IMR-90 (cell line): ENCODE data around the gene TMEM253. TPM values are rescaled to one million over a fixed set of nuclear protein-coding genes. Genes with fewer than 3 reads are reported as not detected.
A peak's percentile ranks its signal among the peaks of the same experiment; 100 is the strongest.

Source experiments
- ATAC-seq: fragments of 200-7000 bp; cut with Tn5 transposase; 2 replicates; pipeline ENCODE4 v1.9.1; 2020; ENCODE audit warnings: low read depth, mild to moderate bottlenecking, moderate library complexity
- BruUV-seq: library from RNA; stranded (reverse); fragments of 400-500 nt; replicated peaks from 2 replicates; lab custom pipeline; 2021; lab: Mats Ljungman, UMichigan
- CTCF ChIA-PET: fragments of 300-600 bp; formaldehyde crosslinking; extraction: SDS; loops from one replicate; lab custom pipeline; 2021; ENCODE audit warnings: antibody characterized with exemption; lab: Yijun Ruan, JAX
- POLR2A ChIA-PET: fragments of 300-600 bp; sonication (Branson Sonifier 250); formaldehyde crosslinking; loops from one replicate; lab custom pipeline; 2022; ENCODE audit warnings: antibody characterized with exemption; ENCODE audit not compliant: unreplicated experiment; lab: Charles Lee
- DNase-seq: peaks from one replicate; pipeline ENCODE4 v3.0.0; 2013
- H2AFZ ChIP-seq: replicated peaks from 2 replicates; pipeline ENCODE3; 2013; ENCODE audit warnings: low read length, mild to moderate bottlenecking; ENCODE audit not compliant: poor library complexity
- H2AK5ac ChIP-seq: 2 replicates; pipeline ENCODE4 v1.6.1; 2013; ENCODE audit warnings: low read depth, low read length, inconsistent platforms
- H2AK9ac ChIP-seq: replicated peaks from 2 replicates; pipeline ENCODE3; 2013; ENCODE audit warnings: mild to moderate bottlenecking, low read depth, low read length, moderate library complexity; ENCODE audit not compliant: poor library complexity
- H2BK120ac ChIP-seq: 2 replicates; pipeline ENCODE4 v1.6.1; 2013; ENCODE audit warnings: low read depth, low read length, inconsistent platforms
- H2BK15ac ChIP-seq: 3 replicates; pipeline ENCODE4 v1.6.1; 2013; ENCODE audit warnings: low read depth, low read length, inconsistent platforms
- H2BK20ac ChIP-seq: 2 replicates; pipeline ENCODE4 v1.6.1; 2013; ENCODE audit warnings: low read depth, mild to moderate bottlenecking, inconsistent platforms, low read length, moderate library complexity
- H2BK5ac ChIP-seq: 2 replicates; pipeline ENCODE4 v1.6.1; 2013; ENCODE audit warnings: mild to moderate bottlenecking, low read depth, low read length, inconsistent platforms; ENCODE audit not compliant: poor library complexity, severe bottlenecking
- H3K14ac ChIP-seq: replicated peaks from 2 replicates; pipeline ENCODE4 v1.6.1; 2013; ENCODE audit warnings: low read depth, low read length, inconsistent platforms
- H3K18ac ChIP-seq: 2 replicates; pipeline ENCODE4 v1.6.1; 2013; ENCODE audit warnings: low read depth, low read length, control low read depth
- H3K23ac ChIP-seq: 2 replicates; pipeline ENCODE4 v1.6.1; 2013; ENCODE audit warnings: low read depth, low read length, inconsistent platforms
- H3K27ac ChIP-seq: 2 replicates; pipeline ENCODE4 v1.5.1; 2013; ENCODE audit warnings: mild to moderate bottlenecking, control low read depth, low read length; ENCODE audit not compliant: insufficient read depth
- H3K27me3 ChIP-seq: 2 replicates; pipeline ENCODE4 v1.6.1; 2013; ENCODE audit warnings: low read length; ENCODE audit not compliant: control insufficient read depth, insufficient read depth
- H3K36me3 ChIP-seq: 2 replicates; pipeline ENCODE4 v1.6.1; 2013; ENCODE audit warnings: low read length, mixed read lengths; ENCODE audit not compliant: control insufficient read depth, insufficient read depth
- H3K4ac ChIP-seq: 2 replicates; pipeline ENCODE4 v1.6.1; 2013; ENCODE audit warnings: low read depth, low read length, inconsistent platforms
- H3K4me1 ChIP-seq: 2 replicates; pipeline ENCODE4 v1.6.1; 2013; ENCODE audit warnings: low read length, mixed read lengths; ENCODE audit not compliant: control insufficient read depth, insufficient read depth
- H3K4me2 ChIP-seq: 2 replicates; pipeline ENCODE4 v1.6.1; 2013; ENCODE audit warnings: low read depth, mild to moderate bottlenecking, control low read depth, low read length, moderate library complexity
- H3K4me3 ChIP-seq: 2 replicates; pipeline ENCODE4 v1.5.1; 2013; ENCODE audit warnings: low read depth, mild to moderate bottlenecking, control low read depth, low read length, moderate library complexity; ENCODE audit not compliant: insufficient read depth
- H3K56ac ChIP-seq: 2 replicates; pipeline ENCODE4 v1.6.1; 2013; ENCODE audit warnings: low read length, inconsistent platforms; ENCODE audit not compliant: insufficient read depth; ENCODE audit errors: extremely low read depth
- H3K79me1 ChIP-seq, 2 experiments: 2 replicates each; pipeline ENCODE4 v1.6.1; 2013; ENCODE audit warnings: low read length in 2 of 2, inconsistent platforms in 1 of 2, low read depth in 1 of 2
- H3K9ac ChIP-seq: 2 replicates; pipeline ENCODE4 v1.6.1; 2013; ENCODE audit warnings: low read depth, low read length, control low read depth
- H3K9me1 ChIP-seq: 2 replicates; pipeline ENCODE4 v1.6.1; 2013; ENCODE audit warnings: low read length, inconsistent platforms; ENCODE audit not compliant: insufficient read depth
- H3K9me3 ChIP-seq: 2 replicates; pipeline ENCODE4 v1.6.1; 2013; ENCODE audit warnings: low read length; ENCODE audit not compliant: control insufficient read depth, insufficient read depth
- H4K20me1 ChIP-seq: 2 replicates; pipeline ENCODE4 v1.6.1; 2013; ENCODE audit warnings: low read length, inconsistent platforms; ENCODE audit not compliant: insufficient read depth
- H4K5ac ChIP-seq: 2 replicates; pipeline ENCODE4 v1.6.1; 2013; ENCODE audit warnings: mild to moderate bottlenecking, low read depth, low read length, control low read depth
- H4K8ac ChIP-seq, 2 experiments: 2 replicates each; pipeline ENCODE4 v1.6.1; 2013; ENCODE audit warnings: low read depth in 2 of 2, low read length in 2 of 2, control low read depth in 1 of 2, inconsistent platforms in 1 of 2
- H4K91ac ChIP-seq: 2 replicates; pipeline ENCODE4 v1.6.1; 2013; ENCODE audit warnings: low read depth, low read length, inconsistent platforms; ENCODE audit not compliant: insufficient read depth
- CHD1 ChIP-seq: IDR thresholded peaks from 2 replicates; pipeline ENCODE4 v1.6.1; 2012; ENCODE audit warnings: low read depth, low read length, improper control_type of control experiment
- CTCF ChIP-seq: conservative IDR thresholded peaks from 2 replicates; pipeline ENCODE4 v1.5.1; 2012; ENCODE audit warnings: mild to moderate bottlenecking, low read depth, low read length, improper control_type of control experiment
- FOS ChIP-seq: fragments of 150-350 bp; IDR thresholded peaks from 2 replicates; pipeline ENCODE4 v1.6.1; 2016; ENCODE audit warnings: low read depth, low read length
- RAD21 ChIP-seq: IDR thresholded peaks from 2 replicates; pipeline ENCODE4 v1.6.1; 2012; ENCODE audit warnings: low read length, improper control_type of control experiment
- SMC3 ChIP-seq: fragments of 150-350 bp; IDR thresholded peaks from 2 replicates; pipeline ENCODE4 v1.6.1; 2016; ENCODE audit warnings: low read depth, mild to moderate bottlenecking, antibody characterized with exemption, low read length, moderate library complexity
- WGBS, 2 experiments: methylation state at CpG; one replicate each; pipeline versions ENCODE4 v1.1.5 to v1.1.7; 2013; ENCODE audit warnings: missing lambda C conversion rate in 2 of 2; ENCODE audit not compliant: insufficient read length in 1 of 2; ENCODE audit errors: extremely low coverage in 2 of 2; 5-methylcytosine and 5-hydroxymethylcytosine counted together
- dilution Hi-C: fragments of 300-500 bp; cut with HindIII; formaldehyde crosslinking; loops from one replicate; pipeline ENCODE4 v1.14.3; 2018; ENCODE audit warnings: low sequenced_read_pairs; ENCODE audit not compliant: unreplicated experiment
- in situ Hi-C: fragments of 300-500 bp; cut with MboI; formaldehyde crosslinking; loops from 3 replicates; pipeline ENCODE4 v1.14.3; 2019; ENCODE audit warnings: low sequenced_read_pairs, inconsistent platforms, mixed read lengths
- intact Hi-C: fragments of 100-400 bp; cut with micrococcal nuclease; formaldehyde crosslinking; loops from 2 replicates; pipeline ENCODE4 v1.10.0; 2022
- polyA plus RNA-seq, 3 experiments: library from polyadenylated mRNA; depleted of rRNA; stranded (reverse); fragments of >200 nt; gene quantifications; 2 replicates each; pipeline ENCODE4 v1.2.3, GENCODE V29; 2012; ENCODE audit warnings: low replicate concordance in 1 of 3
- total RNA-seq: library from RNA; depleted of rRNA; stranded (reverse); fragments of >200 nt; gene quantifications from 2 replicates; pipeline ENCODE4 v1.2.3, GENCODE V29; 2012

TMEM253 gene
- total and polyA plus RNA-seq, 2 of the 4 experiments (the other 2 are of a cell fraction): 0.07 TPM; not detected in 1

DNA sequence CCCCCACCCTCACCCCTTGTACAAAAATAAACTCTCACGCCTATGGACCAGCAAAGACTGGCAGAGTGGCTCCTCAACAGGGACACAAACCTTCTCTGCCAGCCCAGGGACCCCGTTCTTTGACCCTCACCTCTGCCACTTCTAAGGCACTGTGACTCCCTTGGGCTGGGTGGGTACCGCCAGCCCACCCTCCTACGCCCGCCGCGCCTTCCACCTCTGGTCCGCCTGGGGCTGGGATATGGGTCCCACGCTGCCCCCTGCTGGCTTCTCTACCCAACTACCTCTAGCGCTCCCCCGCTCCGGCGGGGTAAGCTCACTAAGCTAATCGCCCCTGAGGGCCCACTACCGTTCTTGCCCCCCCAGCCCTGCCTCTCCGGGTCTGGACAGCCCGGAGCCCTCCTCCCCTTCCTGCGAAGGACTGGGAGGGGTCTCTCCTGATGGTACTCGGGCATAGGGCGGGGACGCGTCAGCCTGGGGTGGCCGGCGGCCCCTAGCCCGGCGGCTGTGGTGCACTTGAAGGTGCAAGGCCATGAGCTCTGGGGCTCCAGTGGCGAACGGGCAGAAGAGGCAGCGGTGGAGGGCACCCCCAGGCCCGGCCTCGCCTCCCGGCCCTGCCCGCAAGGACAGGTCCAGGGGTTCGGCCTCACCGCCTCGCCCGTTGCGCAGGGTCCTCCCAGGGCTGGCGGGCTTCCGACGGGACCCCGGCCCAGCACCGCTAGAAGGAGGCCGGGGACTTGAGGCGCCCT is 10.5 kb upstream of the TMEM253 start:
- in situ Hi-C loops: loop anchor here (25.0 kb wide), 2 partner anchors 628 to 753 kb away; partner anchors contain the start of genes APEX1, CCNB1IP1, OSGEP and PARP2
- WGBS, 2 experiments: 92% methylated on average over 11 of the region's 45 CpGs; no CpG with 5 or more reads in 1 of the 2 experiments
- no peak overlapping the region for H2AK5ac ChIP-seq

More for the DNA sequence above, 10.5 kb upstream of the TMEM253 start:
- Histone ChIP-seq H3K36me3 (peaks cover 37% of the 10 kb centered on the region), H3K4ac (no peak overlapping the region), H3K9ac (no peak overlapping the region), H3K27me3 (no peaks in the 10 kb centered on the region), H3K27ac (no peak overlapping the region), H2AFZ (no peak overlapping the region), H3K14ac (no peak overlapping the region), H4K8ac (no peak overlapping the region), H2BK20ac (no peak overlapping the region), H2BK15ac (no peak overlapping the region), H3K18ac (no peak overlapping the region), H3K4me1 (peaks cover 15% of the 10 kb centered on the region), H3K79me1 (peaks cover 3 to 11% of the 10 kb centered on the region in 2 experiments; a peak in 2 of 4 replicates), H4K5ac (no peak overlapping the region), H4K91ac (no peak overlapping the region), H3K9me1 (0 out of 2 replicates have a peak, but pooled peaks cover 2% of the 10 kb centered on the region), H2AK9ac (no peak overlapping the region), H4K20me1 (peaks cover 6% of the 10 kb centered on the region), H2BK120ac (no peak overlapping the region), H3K56ac (no peak overlapping the region), H2BK5ac (no peak overlapping the region), H3K9me3 (no peaks in the 10 kb centered on the region), H3K4me3 (no peak overlapping the region), H3K4me2 (no peak overlapping the region), H3K23ac (no peak overlapping the region)
- dilution Hi-C loops: no loop called here
- ChIA-PET POLR2A (no interaction called here), CTCF (interaction anchor here (2.5 kb wide), 1 partner anchor 22 kb away, joined by 10 read pairs; no protein-coding TSS in a partner anchor)
- DNase-seq (no peak), ATAC-seq (no peak)
- intact Hi-C loops: no loop called here
- no TSS peak for BruUV-seq
- TF ChIP-seq SMC3 (peak; percentile 28; the same call in 1 of the 2 replicates), CTCF (peak; percentile 43), FOS (no peak), RAD21 (peak; percentile 51), CHD1 (no peak)
